OCI-LY7 (cell line): Measurements from ENCODE around the gene DENND1B.

ENCODE experiments used
- CTCF ChIP-seq: fragments of 200-600 bp; sonication (generic); conservative IDR thresholded peaks from 2 replicates; pipeline ENCODE4 v1.5.1; 2014; ENCODE audit warnings: mild to moderate bottlenecking, antibody characterized with exemption, low read length, moderate library complexity, mixed read lengths
- EZH2phosphoT487 ChIP-seq: fragments of 200-600 bp; sonication (generic); IDR thresholded peaks from 2 replicates; pipeline ENCODE4 v1.6.1; 2018; ENCODE audit warnings: low read depth, borderline replicate concordance, mild to moderate bottlenecking, mixed run types, antibody characterized with exemption, low read length, moderate library complexity, mixed read lengths

DNA sequence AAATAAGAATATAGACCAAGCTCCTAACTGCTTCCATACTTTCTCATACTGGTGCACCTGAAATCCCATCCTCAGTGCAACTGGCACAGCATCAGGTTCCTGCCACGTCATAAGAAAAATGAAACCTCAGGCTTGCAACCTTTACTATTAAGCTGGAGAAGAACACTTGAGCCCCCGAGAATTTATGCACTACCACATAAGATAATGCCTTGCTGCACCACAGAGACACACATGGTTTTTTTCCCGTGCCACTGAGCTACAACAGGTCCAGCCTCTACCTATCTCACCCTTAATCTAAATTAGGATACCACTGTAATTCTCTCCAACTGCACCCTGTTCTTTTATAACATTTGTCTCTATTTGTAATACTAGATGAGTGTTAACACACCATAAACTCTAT, 174.5 kb downstream of the DENND1B start:
- TF ChIP-seq CTCF, result no peak
- TF ChIP-seq EZH2phosphoT487, result no peak
